ENCODE data around the gene RUNX3.

- TF ChIP-seq POLR2A (IDR thresholded peaks at IDR 0.05; ENCODE audit: control extremely low read depth in 1 of 2, low read depth in 2 of 2, low read length in 2 of 2) (no peak), JUN (IDR thresholded peaks at IDR 0.05; ENCODE audit: low read depth, low read length) (no peak), EZH2 (IDR thresholded peaks at IDR 0.05; ENCODE audit: low read depth, low read length, severe bottlenecking) (no peak), EP300 (IDR thresholded peaks at IDR 0.05; ENCODE audit: borderline replicate concordance in 1 of 2, low read depth in 2 of 2, low read length in 2 of 2) (no peak), SIN3A (conservative IDR thresholded peaks at IDR 0.05 in 1 of 2, IDR thresholded peaks at IDR 0.05 in 1 of 2; ENCODE audit: low read depth in 1 of 2, low read length in 2 of 2) (no peak), MAFK (IDR thresholded peaks at IDR 0.05; ENCODE audit: low read depth, low read length) (no peak), CTCF (IDR thresholded peaks at IDR 0.05; ENCODE audit: control extremely low read depth in 1 of 3, insufficient read depth in 1 of 3, low read depth in 1 of 3, low read length in 3 of 3) (no peak)
Observed at GRCh38 chr1:24930260-24931145, at the start of gene RUNX3.

Data from H1 (cell line).